MCF 10A (cell line): ENCODE measurements around the gene C1orf198. TPM values are rescaled to one million over a fixed set of nuclear protein-coding genes. Genes with fewer than 3 reads are reported as not detected.

Experiments
- BruUV-seq: library from RNA; stranded (reverse); fragments of 400-500 nt; replicated peaks from 2 replicates; lab custom pipeline; 2021; lab: Mats Ljungman, UMichigan
- CTCF ChIA-PET: fragments of 300-600 bp; sonication (Branson Sonifier 250); formaldehyde crosslinking; extraction: SDS; loops from one replicate; lab custom pipeline; 2021; ENCODE audit warnings: antibody characterized with exemption, inconsistent platforms; lab: Yijun Ruan, JAX
- POLR2A ChIA-PET: fragments of 300-600, 350-650 bp; sonication (Branson Sonifier 250); formaldehyde crosslinking; extraction: SDS; loops from one replicate; lab custom pipeline; 2020; ENCODE audit warnings: antibody characterized with exemption, inconsistent platforms; lab: Yijun Ruan, JAX
- DNase-seq: peaks from one replicate; pipeline ENCODE4 v3.0.0-alpha.2; 2018; ENCODE audit not compliant: unreplicated experiment
- H3K27ac Mint-ChIP-seq: one replicate; pipeline ENCODE4 v1.8.0; 2022; ENCODE audit warnings: mild to moderate bottlenecking, low read depth, mixed read lengths; ENCODE audit not compliant: unreplicated experiment
- H3K27me3 Mint-ChIP-seq: one replicate; pipeline ENCODE4 v1.8.0; 2022; ENCODE audit warnings: mixed read lengths; ENCODE audit not compliant: insufficient read depth, unreplicated experiment
- H3K36me3 Mint-ChIP-seq: one replicate; pipeline ENCODE4 v1.8.0; 2022; ENCODE audit warnings: mild to moderate bottlenecking, moderate library complexity, mixed read lengths; ENCODE audit not compliant: insufficient read depth, unreplicated experiment
- H3K4me1 Mint-ChIP-seq: one replicate; pipeline ENCODE4 v1.8.0; 2022; ENCODE audit warnings: mixed read lengths; ENCODE audit not compliant: insufficient read depth, unreplicated experiment
- H3K4me3 Mint-ChIP-seq: one replicate; pipeline ENCODE4 v1.8.0; 2022; ENCODE audit warnings: mild to moderate bottlenecking, moderate library complexity, mixed read lengths; ENCODE audit not compliant: unreplicated experiment
- H3K9me3 Mint-ChIP-seq: one replicate; pipeline ENCODE4 v1.8.0; 2022; ENCODE audit warnings: mixed read lengths; ENCODE audit not compliant: unreplicated experiment
- intact Hi-C: fragments of 100-400 bp; cut with micrococcal nuclease; formaldehyde crosslinking; loops from 2 replicates; pipeline ENCODE4 v1.14.1; 2022
- total RNA-seq: library from RNA; stranded (reverse); gene quantifications from 2 replicates; pipeline ENCODE4 v1.2.3, GENCODE V29; 2022
- TF ChIP-seq, protein P1 (sequence below): fragments of 200-600 bp; IDR thresholded peaks from one replicate; pipeline ENCODE4 v1.8.0; 2022; ENCODE audit warnings: antibody characterized with exemption, mild to moderate bottlenecking; ENCODE audit not compliant: unreplicated experiment

The C1orf198 gene
- total RNA-seq, 1 experiment from 2014 or later: 13.7 TPM

DNA sequence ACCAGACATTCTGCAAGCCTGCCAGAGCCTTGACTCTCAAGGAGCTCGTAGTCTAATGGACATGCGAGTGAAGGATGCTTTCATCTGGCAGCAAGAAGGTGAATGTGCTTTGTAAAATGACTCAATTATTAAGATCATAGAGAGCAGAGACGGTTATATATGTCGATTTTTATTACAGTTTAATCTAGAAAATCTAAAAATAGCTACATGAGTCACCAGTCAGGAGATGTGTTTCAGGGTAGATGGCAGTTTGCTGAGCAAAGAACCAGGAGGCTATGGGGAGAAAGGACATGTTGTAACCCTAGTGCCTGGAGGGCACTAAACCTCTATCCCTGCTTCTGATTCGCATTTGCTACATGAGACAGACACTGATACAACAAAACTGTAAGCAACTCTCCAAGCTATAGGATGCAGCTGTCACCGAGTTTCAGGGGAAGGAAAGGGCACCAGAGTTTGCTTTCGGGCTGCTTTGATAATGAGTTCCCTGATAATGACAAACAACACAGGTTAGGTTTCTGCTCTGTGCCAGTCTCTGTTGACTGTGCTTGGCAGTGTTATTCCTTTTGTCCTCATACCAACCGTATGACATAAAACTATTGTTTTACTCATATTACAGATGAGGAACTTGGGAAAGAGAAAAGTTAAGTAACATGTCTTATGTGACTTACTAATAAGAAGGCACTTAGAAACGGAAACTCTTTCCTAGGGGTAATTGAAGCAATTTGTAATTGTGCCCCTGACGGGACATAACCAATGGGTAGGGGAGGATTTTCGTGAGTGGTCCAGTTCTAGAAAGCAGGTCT lies 43.2 kb downstream of the C1orf198 start:
- no TSS peak for BruUV-seq
- TF ChIP-seq, protein P1, sequence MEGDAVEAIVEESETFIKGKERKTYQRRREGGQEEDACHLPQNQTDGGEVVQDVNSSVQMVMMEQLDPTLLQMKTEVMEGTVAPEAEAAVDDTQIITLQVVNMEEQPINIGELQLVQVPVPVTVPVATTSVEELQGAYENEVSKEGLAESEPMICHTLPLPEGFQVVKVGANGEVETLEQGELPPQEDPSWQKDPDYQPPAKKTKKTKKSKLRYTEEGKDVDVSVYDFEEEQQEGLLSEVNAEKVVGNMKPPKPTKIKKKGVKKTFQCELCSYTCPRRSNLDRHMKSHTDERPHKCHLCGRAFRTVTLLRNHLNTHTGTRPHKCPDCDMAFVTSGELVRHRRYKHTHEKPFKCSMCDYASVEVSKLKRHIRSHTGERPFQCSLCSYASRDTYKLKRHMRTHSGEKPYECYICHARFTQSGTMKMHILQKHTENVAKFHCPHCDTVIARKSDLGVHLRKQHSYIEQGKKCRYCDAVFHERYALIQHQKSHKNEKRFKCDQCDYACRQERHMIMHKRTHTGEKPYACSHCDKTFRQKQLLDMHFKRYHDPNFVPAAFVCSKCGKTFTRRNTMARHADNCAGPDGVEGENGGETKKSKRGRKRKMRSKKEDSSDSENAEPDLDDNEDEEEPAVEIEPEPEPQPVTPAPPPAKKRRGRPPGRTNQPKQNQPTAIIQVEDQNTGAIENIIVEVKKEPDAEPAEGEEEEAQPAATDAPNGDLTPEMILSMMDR: no peak
- intact Hi-C loops: no loop called here
- H3K27me3 Mint-ChIP-seq: peaks cover 20% of the 10 kb centered on the region
- peaks cover 24% of the 10 kb centered on the region for H3K4me1 Mint-ChIP-seq
- peak overlapping the region; percentile 17 for H3K27ac Mint-ChIP-seq
- ChIA-PET POLR2A (interaction anchor here (0.6 to 1.6 kb wide), 16 partner anchors 8 to 414 kb away, joined by 3 to 23 read pairs (median 3); partner anchors contain the start of gene C1orf198), CTCF (interaction anchor here (0.6 to 1.3 kb wide), 5 partner anchors 21 to 385 kb away, joined by 3 to 6 read pairs (median 3); no protein-coding TSS in a partner anchor)
- H3K4me3 Mint-ChIP-seq: peak overlapping the region; percentile 7
- H3K9me3 Mint-ChIP-seq: no peaks in the 10 kb centered on the region
- DNase-seq: peak; percentile 97
- H3K36me3 Mint-ChIP-seq: no peaks in the 10 kb centered on the region

DNA sequence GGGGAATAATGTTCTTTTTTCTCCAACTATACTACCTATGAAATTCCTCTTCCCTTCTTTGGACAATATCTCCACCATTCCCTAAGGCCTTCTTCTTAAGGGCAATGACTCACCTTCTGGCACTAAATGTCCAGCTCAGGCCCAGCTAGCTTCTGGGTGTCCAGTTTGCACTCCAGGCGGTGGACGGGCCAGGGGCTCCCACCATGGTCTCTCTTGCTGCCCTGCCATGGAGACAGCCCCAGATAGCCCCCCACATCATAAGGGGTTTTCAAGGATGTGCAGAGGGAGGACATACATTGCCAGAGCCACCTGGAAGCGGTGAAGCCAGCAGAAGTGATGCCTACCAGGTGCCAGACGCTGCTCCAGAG lies 43.8 kb downstream of the C1orf198 start:
- ChIA-PET POLR2A (interaction anchor here (0.6 to 1.7 kb wide), 16 partner anchors 9 to 414 kb away, joined by 3 to 23 read pairs (median 3); partner anchors contain the start of gene C1orf198), CTCF (interaction anchor here (0.6 to 1.0 kb wide), 4 partner anchors 20 to 386 kb away, joined by 3 to 6 read pairs (median 3); no protein-coding TSS in a partner anchor)
- peaks cover 24% of the 10 kb centered on the region for H3K4me1 Mint-ChIP-seq
- TF ChIP-seq, protein P1: no peak
- DNase-seq: peak; percentile 36
- H3K27me3 Mint-ChIP-seq: peaks cover 20% of the 10 kb centered on the region
- H3K9me3 Mint-ChIP-seq: no peaks in the 10 kb centered on the region
- intact Hi-C loops: no loop called here
- no peak overlapping the region for H3K4me3 Mint-ChIP-seq
- H3K36me3 Mint-ChIP-seq: no peaks in the 10 kb centered on the region
- H3K27ac Mint-ChIP-seq: peak overlapping the region; percentile 17
- no TSS peak for BruUV-seq

DNA sequence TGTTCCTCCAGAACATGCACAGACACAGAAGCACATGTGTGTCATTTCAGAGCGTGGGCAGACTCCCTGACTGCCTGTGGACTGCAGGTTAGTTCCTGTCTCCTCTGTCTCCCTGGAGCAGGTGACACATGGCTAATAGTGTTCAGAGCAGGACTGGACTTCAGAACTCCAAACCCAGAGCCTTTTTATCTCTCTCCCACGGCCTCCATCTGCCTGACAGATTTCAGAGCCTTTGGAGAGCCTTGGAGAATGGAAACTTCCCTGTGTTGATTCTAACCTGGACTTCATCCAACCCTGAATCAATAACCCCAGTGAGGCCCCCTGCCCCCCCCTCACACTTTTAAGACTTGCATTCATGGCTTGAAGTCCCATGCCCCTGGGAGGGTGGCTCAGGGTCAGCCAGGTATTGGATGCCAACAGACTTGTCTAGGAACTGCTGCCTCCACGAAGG lies 44.4 kb downstream of the C1orf198 start:
- peaks cover 20% of the 10 kb centered on the region for H3K27me3 Mint-ChIP-seq
- no peaks in the 10 kb centered on the region for H3K9me3 Mint-ChIP-seq
- intact Hi-C loops: no loop called here
- CTCF ChIA-PET: interaction anchor here (1.0 kb wide), 1 partner anchor 20 kb away, joined by 6 read pairs; no protein-coding TSS in a partner anchor
- peaks cover 24% of the 10 kb centered on the region for H3K4me1 Mint-ChIP-seq
- DNase-seq: no peak
- H3K36me3 Mint-ChIP-seq: no peaks in the 10 kb centered on the region
- TF ChIP-seq, protein P1: no peak
- H3K4me3 Mint-ChIP-seq: no peak overlapping the region
- BruUV-seq: no TSS peak
- no peak overlapping the region for H3K27ac Mint-ChIP-seq
- POLR2A ChIA-PET: interaction anchor here (1.3 to 1.7 kb wide), 5 partner anchors 23 to 215 kb away, joined by 3 to 23 read pairs (median 4); partner anchors contain the start of gene C1orf198

DNA sequence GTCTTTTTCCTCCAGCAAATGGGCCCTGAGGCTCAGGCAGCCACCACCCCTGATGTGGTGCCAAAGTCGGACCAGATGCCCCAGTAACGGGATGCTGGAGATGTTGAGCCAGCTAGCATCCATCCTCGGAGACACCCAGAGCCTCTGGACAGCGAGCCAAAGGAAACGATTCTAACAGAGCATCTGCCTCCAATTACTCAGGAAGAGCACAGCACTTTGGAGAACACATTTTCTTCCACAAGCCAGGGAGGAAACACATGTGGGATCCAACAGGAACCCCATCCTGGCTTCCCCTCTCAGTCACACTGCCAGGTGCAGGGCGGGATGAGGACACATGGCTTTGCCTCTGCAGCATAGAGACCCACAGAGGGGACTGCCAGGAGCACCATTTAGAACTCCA lies 44.9 kb downstream of the C1orf198 start:
- intact Hi-C loops: no loop called here
- TF ChIP-seq, protein P1: no peak

More for the DNA sequence above, 44.9 kb downstream of the C1orf198 start:
- CTCF ChIA-PET: no interaction called here
- BruUV-seq: no TSS peak
- H3K4me3 Mint-ChIP-seq: no peak overlapping the region
- H3K27me3 Mint-ChIP-seq: peaks cover 24% of the 10 kb centered on the region
- peaks cover 24% of the 10 kb centered on the region for H3K4me1 Mint-ChIP-seq
- H3K9me3 Mint-ChIP-seq: no peaks in the 10 kb centered on the region
- no peak for DNase-seq
- no peaks in the 10 kb centered on the region for H3K36me3 Mint-ChIP-seq
- H3K27ac Mint-ChIP-seq: no peak overlapping the region
- POLR2A ChIA-PET: interaction anchor here (0.6 to 1.7 kb wide), 2 partner anchors 29 to 215 kb away, joined by 3 read pairs; no protein-coding TSS in a partner anchor
